Esophagus muscularis mucosa (tissue), 4 donors: Measurements from ENCODE around the gene RBMY1E. TPM values are rescaled to one million over a fixed set of nuclear protein-coding genes. Genes with fewer than 3 reads are reported as not detected.
"Not testable (repeated sequence)": the region's sequence is repeated elsewhere in the genome, so short reads cannot be mapped to it uniquely, and the experiment has no call there.

Experiments used
- DNase-seq: peaks from one replicate; pipeline ENCODE4 v3.0.0-alpha.2; 2017; ENCODE audit errors: extremely low spot score
- H3K27ac ChIP-seq, 4 donors: fragments of 200-600 bp; sonication (generic); replicated peaks in 1 of 4; 1 replicate in 3 of 4; 2 replicates in 1 of 4; pipeline ENCODE4 v1.5.1; 2016 to 2019; ENCODE audit warnings: mild to moderate bottlenecking in 1 of 4
- H3K27me3 ChIP-seq, 4 donors: fragments of 200-600 bp; sonication (generic); one replicate each; pipeline versions ENCODE4 v1.5.1 to v1.6.0; 2016 to 2019
- H3K36me3 ChIP-seq, 4 donors: fragments of 200-600 bp; sonication (generic); one replicate each; pipeline ENCODE4 v1.5.1; 2016 to 2019
- H3K4me1 ChIP-seq, 4 donors: fragments of 200-600 bp; sonication (generic); one replicate each; pipeline ENCODE4 v1.5.1; 2016 to 2019
- H3K4me3 ChIP-seq, 4 donors: fragments of 200-600 bp; sonication (generic); 1 replicate in 2 of 4; 2 replicates in 2 of 4; pipeline ENCODE4 v1.5.1; 2016 to 2019; ENCODE audit warnings: mild to moderate bottlenecking in 4 of 4, moderate library complexity in 1 of 4
- H3K9me3 ChIP-seq, 4 donors: fragments of 200-600 bp; sonication (generic); 1 replicate in 3 of 4; 2 replicates in 1 of 4; pipeline ENCODE4 v1.5.1; 2016 to 2019
- WGBS: methylation state at CpG from one replicate; pipeline ENCODE4 v1.1.5; 2018; 5-methylcytosine and 5-hydroxymethylcytosine counted together
- intact Hi-C: fragments of 100-400 bp; cut with DNase I; formaldehyde crosslinking; loops from one replicate; pipeline ENCODE4 v1.15.1; 2023
- total RNA-seq, 4 donors: library from RNA; depleted of rRNA; stranded (reverse); fragments of >200 nt; gene quantifications; one replicate each; pipeline versions ENCODE4 v1.1.0 to v1.2.1, GENCODE V29; 2016

RBMY1E gene
- not detected for total RNA-seq

DNA sequence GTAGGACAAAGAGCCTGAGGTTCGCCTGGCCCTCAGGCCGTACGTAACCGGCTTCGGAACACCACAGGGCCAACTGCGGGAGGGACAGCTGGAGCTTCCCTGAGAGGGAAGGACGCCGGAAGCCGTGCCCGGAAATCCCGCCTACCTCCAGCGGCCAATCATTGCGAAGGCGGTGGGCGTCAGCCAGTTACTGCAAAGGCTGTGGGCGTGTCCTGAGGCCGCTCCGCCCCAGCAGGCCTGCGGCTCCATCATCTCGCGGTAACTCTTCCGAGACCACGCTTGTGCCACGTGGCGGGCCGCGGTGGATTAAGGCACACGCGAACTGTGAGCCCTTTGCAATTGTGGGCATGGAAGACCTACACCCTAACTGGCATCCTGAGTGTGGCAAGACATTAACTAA lies at the start of gene RBMY1E:
RBMY1E (minus strand) TSS at position 101 of the 400 bp plus-strand sequence. CDS start 1,978 bp downstream, outside the sequence.
- intact Hi-C loops, H3K4me3 ChIP-seq, H3K4me1 ChIP-seq, H3K27me3 ChIP-seq, H3K27ac ChIP-seq, H3K9me3 ChIP-seq, DNase-seq, H3K36me3 ChIP-seq: not testable (repeated sequence)
- WGBS, result no CpG with 5 or more reads among the region's 29 CpGs

DNA sequence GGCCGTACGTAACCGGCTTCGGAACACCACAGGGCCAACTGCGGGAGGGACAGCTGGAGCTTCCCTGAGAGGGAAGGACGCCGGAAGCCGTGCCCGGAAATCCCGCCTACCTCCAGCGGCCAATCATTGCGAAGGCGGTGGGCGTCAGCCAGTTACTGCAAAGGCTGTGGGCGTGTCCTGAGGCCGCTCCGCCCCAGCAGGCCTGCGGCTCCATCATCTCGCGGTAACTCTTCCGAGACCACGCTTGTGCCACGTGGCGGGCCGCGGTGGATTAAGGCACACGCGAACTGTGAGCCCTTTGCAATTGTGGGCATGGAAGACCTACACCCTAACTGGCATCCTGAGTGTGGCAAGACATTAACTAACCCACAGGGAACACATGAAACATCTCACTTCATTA lies 23.4 kb downstream of the RBMY1E start, which contains the start of gene RBMY1D:
RBMY1D (minus strand) TSS at position 101 of the 400 bp plus-strand sequence. CDS start 2,013 bp downstream, outside the sequence.
- intact Hi-C loops, H3K27ac ChIP-seq, H3K9me3 ChIP-seq, H3K36me3 ChIP-seq, H3K27me3 ChIP-seq, DNase-seq, H3K4me1 ChIP-seq, H3K4me3 ChIP-seq: not testable (repeated sequence)
- no CpG with 5 or more reads among the region's 28 CpGs for WGBS

DNA sequence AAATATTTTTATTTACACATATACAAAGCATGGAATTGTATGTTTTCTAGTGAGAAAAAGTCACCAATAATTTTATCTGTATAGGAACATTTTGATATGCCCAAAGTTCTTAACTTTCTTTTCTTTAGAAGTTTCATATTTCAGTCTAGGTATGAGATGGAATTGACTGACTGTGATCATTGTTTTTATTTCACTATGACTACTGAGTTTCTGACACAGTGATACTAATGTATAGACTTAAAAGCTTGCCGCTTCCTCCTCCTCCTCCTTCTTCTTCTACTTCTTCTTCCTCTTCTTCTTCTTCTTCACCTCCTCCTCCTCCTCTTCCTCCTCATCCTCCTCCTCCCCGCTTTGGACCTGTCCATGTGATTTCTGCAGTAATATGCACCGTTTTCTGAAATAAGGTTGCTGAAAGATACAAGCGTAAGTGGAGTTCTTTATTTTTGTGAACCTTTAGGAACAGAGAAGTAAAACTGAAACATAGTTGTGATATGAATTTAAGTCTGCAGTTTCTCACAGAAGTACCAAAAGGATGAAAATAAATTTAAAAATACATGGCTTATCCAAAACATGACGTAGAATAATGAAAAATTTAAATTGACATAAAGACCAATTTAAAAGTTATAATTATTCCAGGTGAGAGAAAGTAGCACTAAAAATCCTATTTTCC lies 48.3 kb downstream of the RBMY1E start:
- H3K9me3 ChIP-seq, H3K27ac ChIP-seq, H3K36me3 ChIP-seq, intact Hi-C loops, H3K27me3 ChIP-seq, DNase-seq, H3K4me3 ChIP-seq, H3K4me1 ChIP-seq: not testable (repeated sequence)
- WGBS, result no CpG with 5 or more reads among the region's 5 CpGs

Other genes starting within 250 kb of the RBMY1E start
- gene RBMY1D, start 23.5 kb downstream of the RBMY1E start, total RNA-seq, result not detected